Transverse colon (tissue), 4 donors: ENCODE measurements around the gene PLCD3. TPM values are rescaled to one million over a fixed set of nuclear protein-coding genes. Genes with fewer than 3 reads are reported as not detected.

Experiments used
- DNase-seq: peaks from one replicate; pipeline ENCODE4 v3.0.0-alpha.2; 2019
- H3K27ac ChIP-seq, 4 donors: fragments of 200-600 bp; sonication (generic); 2 replicates each; pipeline ENCODE4 v1.5.1; 2016 to 2018; ENCODE audit warnings: inconsistent platforms in 4 of 4
- H3K27me3 ChIP-seq: fragments of 200-600 bp; sonication (generic); 2 replicates; pipeline ENCODE4 v1.5.1; 2017; ENCODE audit warnings: inconsistent platforms
- H3K36me3 ChIP-seq, 4 donors: fragments of 200-600 bp; sonication (generic); 2 replicates each; pipeline ENCODE4 v1.5.1; 2017 to 2019; ENCODE audit warnings: inconsistent platforms in 4 of 4
- H3K4me1 ChIP-seq, 4 donors: fragments of 200-600 bp; sonication (generic); 2 replicates each; pipeline ENCODE4 v1.5.1; 2017 to 2020; ENCODE audit warnings: inconsistent platforms in 4 of 4
- H3K4me3 ChIP-seq, 4 donors: fragments of 200-600 bp; sonication (generic); 1 replicate in 1 of 4; 2 replicates in 3 of 4; pipeline versions ENCODE4 v1.5.1 to v1.6.1; 2017 to 2019; ENCODE audit warnings: inconsistent platforms in 4 of 4
- H3K9me3 ChIP-seq, 2 donors: fragments of 200-600 bp; sonication (generic); 2 replicates each; pipeline ENCODE4 v1.5.1; 2017 to 2019; ENCODE audit warnings: inconsistent platforms in 2 of 2
- EP300 ChIP-seq: sonication (generic); formaldehyde crosslinking; IDR thresholded peaks from one replicate; pipeline ENCODE4 v1.6.1; 2017; ENCODE audit warnings: antibody characterized with exemption, low read depth
- POLR2A ChIP-seq: fragments of 450-650 bp; IDR thresholded peaks from one replicate; pipeline ENCODE4 v1.6.1; 2016; ENCODE audit warnings: antibody characterized with exemption, mild to moderate bottlenecking, moderate library complexity
- POLR2AphosphoS5 ChIP-seq, 3 donors: sonication (generic); formaldehyde crosslinking; IDR thresholded peaks; one replicate each; pipeline ENCODE4 v1.6.1; 2016; ENCODE audit warnings: antibody characterized with exemption in 3 of 3
- WGBS, 2 donors: methylation state at CpG; one replicate each; pipeline ENCODE4 v1.1.5; 2018; ENCODE audit warnings: low coverage in 1 of 2; 5-methylcytosine and 5-hydroxymethylcytosine counted together
- in situ Hi-C, 4 donors: fragments of 200-750 bp; cut with MboI; loops; one replicate each; pipeline versions ENCODE4 v1.15.0 to v1.15.1; 2017; ENCODE audit warnings: low sequenced_read_pairs in 3 of 4, low pct_ligation_motif_present in 1 of 4, low pct_unique_long_range_greater_than_20kb in 1 of 4
- intact Hi-C: fragments of 100-400 bp; cut with DNase I; formaldehyde crosslinking; loops from one replicate; pipeline ENCODE4 v1.15.1; 2023; ENCODE audit warnings: low total_unique reads
- total RNA-seq, 4 donors: library from RNA; depleted of rRNA; stranded (reverse); fragments of >200 nt; gene quantifications; one replicate each; pipeline ENCODE4 v1.1.0, GENCODE V29; 2016
- TF ChIP-seq, protein P1 (sequence below), 5 experiments: fragments of 200-600 bp in 3 of 5; fragments of 450-650 bp in 2 of 5; sonication (generic) in 3 of 5; IDR thresholded peaks; 1 replicate in 2 of 5; 2 replicates in 3 of 5; pipeline ENCODE4 v1.5.1; 2016 to 2017; ENCODE audit warnings: antibody characterized with exemption in 5 of 5, inconsistent platforms in 3 of 5, mild to moderate bottlenecking in 2 of 5, moderate library complexity in 1 of 5

Gene PLCD3
- total RNA-seq, 4 donors from 2014 or later: 157 to 369 (median 335) TPM

DNA sequence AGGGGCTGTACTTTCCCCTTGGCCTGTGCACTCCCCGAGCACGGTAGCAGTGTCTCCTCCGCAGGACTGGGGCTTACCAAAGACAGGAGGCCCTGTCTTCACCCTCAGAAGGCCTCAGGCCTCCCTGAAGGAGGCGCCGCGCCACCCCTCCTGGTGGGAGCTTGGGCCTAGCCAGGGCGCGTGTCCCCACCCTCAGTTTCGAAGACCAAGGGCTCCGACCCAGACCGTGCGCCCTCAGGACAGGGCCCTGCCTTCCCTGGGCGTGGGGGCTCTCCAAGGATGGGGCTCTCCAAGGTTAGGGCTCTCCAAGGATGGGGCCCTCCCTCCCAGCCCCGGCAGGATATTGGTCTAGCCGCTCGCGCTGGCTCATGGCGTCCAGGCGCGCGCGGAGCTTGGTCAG, 11.8 kb downstream of the PLCD3 start:
- WGBS, 2 donors: 92% methylated on average over 21 of the region's 22 CpGs; no CpG with 5 or more reads in 1 of the 2 donors
- Histone ChIP-seq H3K27me3 (no peaks in the 10 kb centered on the region), H3K36me3 (peaks cover 0 to 8% (median 0%) of the 10 kb centered on the region in 4 donors), H3K4me3 (no peak overlapping the region), H3K9me3 (no peaks in the 10 kb centered on the region), H3K4me1 (peaks cover 28 to 37% (median 30%) of the 10 kb centered on the region in 4 donors), H3K27ac (no peak overlapping the region)
- TF ChIP-seq EP300 (no peak), POLR2AphosphoS5 (IDR thresholded peaks at IDR 0.05) (no peak), POLR2A (no peak)
- TF ChIP-seq, protein P1, sequence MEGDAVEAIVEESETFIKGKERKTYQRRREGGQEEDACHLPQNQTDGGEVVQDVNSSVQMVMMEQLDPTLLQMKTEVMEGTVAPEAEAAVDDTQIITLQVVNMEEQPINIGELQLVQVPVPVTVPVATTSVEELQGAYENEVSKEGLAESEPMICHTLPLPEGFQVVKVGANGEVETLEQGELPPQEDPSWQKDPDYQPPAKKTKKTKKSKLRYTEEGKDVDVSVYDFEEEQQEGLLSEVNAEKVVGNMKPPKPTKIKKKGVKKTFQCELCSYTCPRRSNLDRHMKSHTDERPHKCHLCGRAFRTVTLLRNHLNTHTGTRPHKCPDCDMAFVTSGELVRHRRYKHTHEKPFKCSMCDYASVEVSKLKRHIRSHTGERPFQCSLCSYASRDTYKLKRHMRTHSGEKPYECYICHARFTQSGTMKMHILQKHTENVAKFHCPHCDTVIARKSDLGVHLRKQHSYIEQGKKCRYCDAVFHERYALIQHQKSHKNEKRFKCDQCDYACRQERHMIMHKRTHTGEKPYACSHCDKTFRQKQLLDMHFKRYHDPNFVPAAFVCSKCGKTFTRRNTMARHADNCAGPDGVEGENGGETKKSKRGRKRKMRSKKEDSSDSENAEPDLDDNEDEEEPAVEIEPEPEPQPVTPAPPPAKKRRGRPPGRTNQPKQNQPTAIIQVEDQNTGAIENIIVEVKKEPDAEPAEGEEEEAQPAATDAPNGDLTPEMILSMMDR (IDR thresholded peaks at IDR 0.05): no peak
- intact Hi-C loops: no loop called here
- DNase-seq: no peak
- in situ Hi-C loops: no loop called here

DNA sequence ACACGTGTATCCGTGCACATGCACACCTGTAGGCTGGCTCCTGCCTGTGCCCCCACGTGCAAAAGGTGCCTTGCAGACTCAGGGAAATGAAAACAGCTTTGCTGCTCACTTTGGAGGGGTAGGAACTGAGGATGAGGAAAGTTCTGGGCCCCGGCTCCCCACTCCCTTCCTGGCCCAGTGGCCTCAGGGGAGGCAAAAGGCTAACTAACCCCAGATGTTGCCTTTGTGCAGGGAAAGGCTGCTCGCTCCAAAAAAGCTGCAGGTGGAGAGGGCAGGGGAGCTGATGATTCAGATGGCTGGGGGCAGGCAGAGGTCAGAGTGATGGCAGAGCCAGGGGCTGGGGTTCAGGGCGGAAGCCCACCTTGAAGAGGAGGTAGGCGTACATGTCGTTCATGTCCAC, 12.4 kb downstream of the PLCD3 start:
- intact Hi-C loops (no loop called here), in situ Hi-C loops (no loop called here)
- no peak for DNase-seq
- 60 to 89% methylated on average over 1 to 8 of the region's 8 CpGs for WGBS, 2 donors
- Histone ChIP-seq H3K4me3 (no peak overlapping the region), H3K9me3 (no peaks in the 10 kb centered on the region), H3K4me1 (peaks cover 28 to 32% (median 30%) of the 10 kb centered on the region in 4 donors), H3K27me3 (no peaks in the 10 kb centered on the region), H3K36me3 (peaks cover 0 to 8% (median 0%) of the 10 kb centered on the region in 4 donors), H3K27ac (no peak overlapping the region)
- TF ChIP-seq, protein P1 (IDR thresholded peaks at IDR 0.05): no peak
- TF ChIP-seq EP300: no peak
- no peak for TF ChIP-seq POLR2A
- TF ChIP-seq POLR2AphosphoS5 (IDR thresholded peaks at IDR 0.05): no peak

DNA sequence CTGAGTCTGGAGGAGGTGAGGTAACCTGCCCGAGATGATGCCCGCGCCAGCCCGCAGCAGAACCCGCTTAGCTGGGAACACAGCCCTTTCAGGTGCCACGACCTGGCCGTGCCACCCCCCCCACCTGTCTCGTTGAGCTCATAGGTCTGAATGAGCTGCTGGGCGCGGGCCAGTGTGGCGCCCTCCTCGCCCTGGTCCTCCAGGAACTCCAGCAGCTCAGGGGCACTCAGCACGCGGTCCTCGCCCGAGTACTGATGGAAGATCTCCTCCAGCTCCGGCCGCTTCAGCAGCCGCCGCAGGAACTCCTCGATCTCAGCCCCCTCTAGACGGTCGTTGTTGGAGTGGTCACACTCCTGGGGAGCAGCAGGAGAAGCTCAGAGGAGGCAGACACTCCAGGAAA, 13.6 kb downstream of the PLCD3 start:
- intact Hi-C loops: no loop called here
- WGBS, 2 donors: 91% methylated on average over 22 of the region's 23 CpGs; no CpG with 5 or more reads in 1 of the 2 donors

DNA sequence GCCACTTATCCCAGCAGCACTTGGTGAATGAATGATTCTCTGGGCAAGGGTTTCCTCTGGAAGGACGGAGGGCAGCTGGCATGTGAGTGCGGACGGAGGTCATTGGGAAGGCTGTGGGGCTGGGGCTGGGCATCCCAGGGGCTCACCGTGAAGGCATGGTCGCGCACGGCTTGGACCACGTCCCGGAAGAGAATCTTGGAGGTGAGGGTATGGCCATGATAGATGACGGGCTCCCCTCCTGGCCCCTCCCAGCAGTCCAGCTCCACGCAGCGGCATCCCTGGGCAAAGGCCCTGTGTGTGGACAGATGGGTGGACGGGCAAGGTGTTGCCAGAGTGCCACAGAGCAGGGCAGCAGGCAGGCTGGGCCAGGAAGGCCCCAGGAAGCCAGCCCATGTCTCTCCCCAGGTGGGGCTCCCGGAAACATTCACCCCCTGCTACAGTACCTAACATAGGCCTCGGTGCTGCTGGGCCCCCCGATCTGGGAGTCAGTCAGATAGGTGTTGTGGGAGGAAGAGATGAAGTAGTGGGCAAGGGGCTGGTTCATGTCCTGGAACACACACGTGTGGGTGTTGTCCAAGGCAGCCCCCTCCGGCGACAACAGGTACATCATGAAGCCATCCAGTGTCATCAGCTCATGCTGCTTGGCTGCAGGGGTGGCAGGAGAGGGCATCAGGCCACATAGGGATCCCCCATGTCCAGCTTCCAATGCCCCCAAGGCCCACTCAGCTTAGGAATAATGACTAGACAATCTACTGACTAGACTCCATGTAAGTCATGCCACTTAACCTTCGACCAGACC, 14.3 kb downstream of the PLCD3 start:
- Histone ChIP-seq H3K36me3 (peaks cover 0 to 8% (median 0%) of the 10 kb centered on the region in 4 donors), H3K4me1 (peaks cover 10 to 13% (median 12%) of the 10 kb centered on the region in 4 donors), H3K27ac (no peak overlapping the region), H3K9me3 (no peaks in the 10 kb centered on the region), H3K27me3 (no peaks in the 10 kb centered on the region), H3K4me3 (no peak overlapping the region)
- no peak for TF ChIP-seq POLR2A
- in situ Hi-C loops (no loop called here), intact Hi-C loops (no loop called here)
- no peak for DNase-seq
- 95 to 100% methylated on average over 4 to 20 of the region's 20 CpGs for WGBS, 2 donors

More for the DNA sequence above, 13.6 kb downstream of the PLCD3 start:
- in situ Hi-C loops: no loop called here
- Histone ChIP-seq H3K4me3 (no peak overlapping the region), H3K27ac (no peak overlapping the region), H3K27me3 (no peaks in the 10 kb centered on the region), H3K9me3 (no peaks in the 10 kb centered on the region), H3K36me3 (peaks cover 0 to 8% (median 0%) of the 10 kb centered on the region in 4 donors), H3K4me1 (peaks cover 16 to 20% (median 18%) of the 10 kb centered on the region in 4 donors)
- no peak for DNase-seq
- TF ChIP-seq POLR2AphosphoS5 (IDR thresholded peaks at IDR 0.05): no peak

DNA sequence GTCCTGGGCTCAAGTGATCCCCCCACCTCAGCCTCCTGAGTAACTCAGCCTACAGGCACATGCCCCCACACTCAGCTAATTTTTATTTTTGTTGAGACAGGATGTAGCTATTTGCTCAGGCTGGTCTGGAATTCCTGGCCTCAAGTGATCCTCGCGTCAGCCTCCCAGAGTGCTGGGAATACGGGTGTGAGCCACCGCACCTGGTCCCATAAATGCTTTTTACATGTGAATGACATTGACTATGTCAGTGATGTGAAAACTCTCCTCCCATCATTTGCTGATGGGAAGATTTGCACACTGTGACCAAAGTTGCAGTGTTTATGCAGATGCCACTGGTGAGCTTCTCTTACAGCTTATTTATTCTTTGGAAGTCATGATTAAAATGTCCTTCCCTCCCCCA, 15.0 kb downstream of the PLCD3 start:
- in situ Hi-C loops: no loop called here
- Histone ChIP-seq H3K4me1 (peaks cover 4 to 6% (median 5%) of the 10 kb centered on the region in 4 donors), H3K4me3 (no peak overlapping the region), H3K36me3 (peaks cover 0 to 8% (median 0%) of the 10 kb centered on the region in 4 donors), H3K27me3 (no peaks in the 10 kb centered on the region), H3K9me3 (no peaks in the 10 kb centered on the region), H3K27ac (no peak overlapping the region)
- intact Hi-C loops: no loop called here
- no peak for DNase-seq
- 91% methylated on average over 4 of the region's 4 CpGs; no CpG with 5 or more reads in 1 of the 2 donors for WGBS, 2 donors
- TF ChIP-seq POLR2A (no peak), POLR2AphosphoS5 (IDR thresholded peaks at IDR 0.05) (no peak), EP300 (no peak)
- TF ChIP-seq, protein P1 (IDR thresholded peaks at IDR 0.05): no peak
